MM.1S (cell line): Measurements from ENCODE around the gene TROAP.

Experiments used
- CTCF ChIP-seq: fragments of 300-600 bp; sonication (generic); IDR thresholded peaks from 2 replicates; pipeline ENCODE4 v1.5.1; 2016; ENCODE audit warnings: antibody characterized with exemption, low read length, mixed read lengths
- EZH2 ChIP-seq: fragments of 300-600 bp; sonication (generic); optimal IDR thresholded peaks from 2 replicates; pipeline ENCODE3; 2017; ENCODE audit warnings: low read depth, mild to moderate bottlenecking, antibody characterized with exemption, low read length, mixed read lengths
- EZH2phosphoT487 ChIP-seq: fragments of 300-600 bp; sonication (generic); IDR thresholded peaks from 2 replicates; pipeline ENCODE4 v1.6.1; 2018; ENCODE audit warnings: antibody characterized with exemption, low read length

GRCh38 chr12:49276304-49277290 is 46.5 kb upstream of the TROAP start:
- TF ChIP-seq CTCF: no peak
- TF ChIP-seq EZH2phosphoT487: no peak
- TF ChIP-seq EZH2: no peak
